ENCODE data around the gene PTGIS. TPM values are rescaled to one million over a fixed set of nuclear protein-coding genes. Genes with fewer than 3 reads are reported as not detected.

PTGIS gene
- total RNA-seq, 2 experiments from 2014 or later = 1.5 to 1.6 TPM

GRCh38 chr20:49501917-49502316 lies 66.0 kb downstream of the PTGIS start:
- intact Hi-C loops (cut with micrococcal nuclease) = no loop called here
- Mint-ChIP-seq H3K36me3 (ENCODE audit: low read depth) (no peaks in the 10 kb centered on the region), H3K9me3 (no peaks in the 10 kb centered on the region), H3K4me1 (ENCODE audit: low read depth) (no peaks in the 10 kb centered on the region), H3K27me3 (peaks cover 17% of the 10 kb centered on the region), H3K4me3 (no peak overlapping the region), H3K27ac (no peak overlapping the region)
- DNase-seq (no peak), ATAC-seq (peak; percentile 45)
- TF ChIP-seq CTCF (IDR thresholded peaks at IDR 0.05) = no peak
- POLR2A ChIA-PET = no interaction called here
- CTCF ChIA-PET = interaction anchor here (0.7 to 1.9 kb wide), 3 partner anchors 17 to 168 kb away, joined by 3 to 6 read pairs (median 3); no protein-coding TSS in a partner anchor

- Mint-ChIP-seq H3K9me3 (no peaks in the 10 kb centered on the region), H3K27me3 (peaks cover 19% of the 10 kb centered on the region)
- intact Hi-C loops (cut with micrococcal nuclease) = no loop called here
Observed at GRCh38 chr20:49497398-49497669, 70.6 kb downstream of the PTGIS start.

GRCh38 chr20:49496553-49497397 lies 71.2 kb downstream of the PTGIS start:
- H3K27me3 Mint-ChIP-seq = peaks cover 21% of the 10 kb centered on the region
- no peak for DNase-seq
- no peaks in the 10 kb centered on the region for H3K36me3 Mint-ChIP-seq (ENCODE audit: low read depth)
- no peaks in the 10 kb centered on the region for H3K9me3 Mint-ChIP-seq
- ChIA-PET POLR2A (interaction anchor here (1.2 kb wide), 1 partner anchor 11 kb away, joined by 6 read pairs; no protein-coding TSS in a partner anchor), CTCF (interaction anchor here (1.2 kb wide), 1 partner anchor 13 kb away, joined by 4 read pairs; no protein-coding TSS in a partner anchor)
- no peaks in the 10 kb centered on the region for H3K4me1 Mint-ChIP-seq (ENCODE audit: low read depth)
- no peak overlapping the region for H3K27ac Mint-ChIP-seq
- ATAC-seq = no peak
- intact Hi-C loops (cut with micrococcal nuclease) = no loop called here
- TF ChIP-seq CTCF (IDR thresholded peaks at IDR 0.05) = no peak
- no peak overlapping the region for H3K4me3 Mint-ChIP-seq

More at GRCh38 chr20:49497398-49497669, 70.6 kb downstream of the PTGIS start:
- no peak overlapping the region for H3K27ac Mint-ChIP-seq
- ChIA-PET CTCF (interaction anchor here (1.2 kb wide), 1 partner anchor 14 kb away, joined by 4 read pairs; no protein-coding TSS in a partner anchor), POLR2A (no interaction called here)
- no peak for TF ChIP-seq CTCF (IDR thresholded peaks at IDR 0.05)
- no peaks in the 10 kb centered on the region for H3K36me3 Mint-ChIP-seq (ENCODE audit: low read depth)
- DNase-seq = no peak
- H3K4me3 Mint-ChIP-seq = no peak overlapping the region
- no peak for ATAC-seq
- no peaks in the 10 kb centered on the region for H3K4me1 Mint-ChIP-seq (ENCODE audit: low read depth)

GRCh38 chr20:49496043-49496442 lies 71.9 kb downstream of the PTGIS start:
- H3K9me3 Mint-ChIP-seq = peaks cover 2% of the 10 kb centered on the region
- ATAC-seq (no peak), DNase-seq (no peak)
- no peak overlapping the region for H3K27ac Mint-ChIP-seq
- H3K36me3 Mint-ChIP-seq (ENCODE audit: low read depth) = no peaks in the 10 kb centered on the region
- H3K27me3 Mint-ChIP-seq = peaks cover 24% of the 10 kb centered on the region
- H3K4me1 Mint-ChIP-seq (ENCODE audit: low read depth) = no peaks in the 10 kb centered on the region
- ChIA-PET CTCF (no interaction called here), POLR2A (interaction anchor here (1.2 kb wide), 1 partner anchor 11 kb away, joined by 6 read pairs; no protein-coding TSS in a partner anchor)
- no peak overlapping the region for H3K4me3 Mint-ChIP-seq
- intact Hi-C loops (cut with micrococcal nuclease) = no loop called here
- TF ChIP-seq CTCF (IDR thresholded peaks at IDR 0.05) = no peak

- ATAC-seq = no peak
- intact Hi-C loops (cut with micrococcal nuclease) = no loop called here
- peaks cover 2% of the 10 kb centered on the region for H3K9me3 Mint-ChIP-seq
- ChIA-PET POLR2A (no interaction called here), CTCF (no interaction called here)
- H3K27ac Mint-ChIP-seq = no peak overlapping the region
- no peak overlapping the region for H3K4me3 Mint-ChIP-seq
- H3K4me1 Mint-ChIP-seq (ENCODE audit: low read depth) = no peaks in the 10 kb centered on the region
- DNase-seq = no peak
- no peak for TF ChIP-seq CTCF (IDR thresholded peaks at IDR 0.05)
- peaks cover 48% of the 10 kb centered on the region for H3K27me3 Mint-ChIP-seq
- H3K36me3 Mint-ChIP-seq (ENCODE audit: low read depth) = no peaks in the 10 kb centered on the region
Observed at GRCh38 chr20:49490689-49491088, 77.2 kb downstream of the PTGIS start.

All from activated CD8-positive, alpha-beta T cell treated with anti-CD3 and anti-CD28 coated beads for 36 hours (primary cell).